Measurements from ENCODE around the gene MAP2K7.
"Not testable (repeated sequence)": the region's sequence is repeated elsewhere in the genome, so short reads cannot be mapped to it uniquely, and the experiment has no call there.

Gene MAP2K7

GRCh38 chr19:7908078-7908699, 4.5 kb downstream of the MAP2K7 start:
- DNase-seq (ENCODE audit: low read depth), result no peak

GRCh38 chr19:7908742-7909461, 5.2 kb downstream of the MAP2K7 start:
- DNase-seq (ENCODE audit: low read depth), result no peak

- no peak for DNase-seq (ENCODE audit: low read depth)
Observed at GRCh38 chr19:7909471-7910067, 5.9 kb downstream of the MAP2K7 start.

DNA sequence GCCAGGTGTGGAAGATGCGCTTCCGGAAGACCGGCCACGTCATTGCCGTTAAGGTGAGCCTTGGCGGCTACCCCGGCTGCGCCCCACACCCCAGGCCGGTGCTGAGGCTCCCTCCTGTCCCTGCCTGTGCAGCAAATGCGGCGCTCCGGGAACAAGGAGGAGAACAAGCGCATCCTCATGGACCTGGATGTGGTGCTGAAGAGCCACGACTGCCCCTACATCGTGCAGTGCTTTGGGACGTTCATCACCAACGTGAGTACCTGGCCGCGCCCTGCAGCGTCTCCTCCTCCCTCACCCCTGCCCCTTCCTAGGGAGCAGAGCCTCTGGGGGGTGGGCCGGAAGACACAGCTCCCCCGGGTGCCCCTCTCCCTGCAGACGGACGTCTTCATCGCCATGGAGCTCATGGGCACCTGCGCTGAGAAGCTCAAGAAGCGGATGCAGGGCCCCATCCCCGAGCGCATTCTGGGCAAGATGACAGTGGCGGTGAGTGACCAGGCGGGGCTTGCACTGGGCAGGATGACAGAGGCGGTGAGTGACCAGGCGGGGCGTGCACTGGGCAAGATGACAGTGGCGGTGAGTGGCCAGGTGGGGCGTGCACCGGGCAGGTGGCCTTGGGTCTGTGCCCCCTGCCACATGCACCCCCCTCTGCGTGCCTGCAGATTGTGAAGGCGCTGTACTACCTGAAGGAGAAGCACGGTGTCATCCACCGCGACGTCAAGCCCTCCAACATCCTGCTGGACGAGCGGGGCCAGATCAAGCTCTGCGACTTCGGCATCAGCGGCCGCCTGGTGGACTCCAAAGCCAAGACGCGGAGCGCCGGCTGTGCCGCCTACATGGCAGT, 6.9 kb downstream of the MAP2K7 start:
- no peak for DNase-seq (ENCODE audit: low read depth)

DNA sequence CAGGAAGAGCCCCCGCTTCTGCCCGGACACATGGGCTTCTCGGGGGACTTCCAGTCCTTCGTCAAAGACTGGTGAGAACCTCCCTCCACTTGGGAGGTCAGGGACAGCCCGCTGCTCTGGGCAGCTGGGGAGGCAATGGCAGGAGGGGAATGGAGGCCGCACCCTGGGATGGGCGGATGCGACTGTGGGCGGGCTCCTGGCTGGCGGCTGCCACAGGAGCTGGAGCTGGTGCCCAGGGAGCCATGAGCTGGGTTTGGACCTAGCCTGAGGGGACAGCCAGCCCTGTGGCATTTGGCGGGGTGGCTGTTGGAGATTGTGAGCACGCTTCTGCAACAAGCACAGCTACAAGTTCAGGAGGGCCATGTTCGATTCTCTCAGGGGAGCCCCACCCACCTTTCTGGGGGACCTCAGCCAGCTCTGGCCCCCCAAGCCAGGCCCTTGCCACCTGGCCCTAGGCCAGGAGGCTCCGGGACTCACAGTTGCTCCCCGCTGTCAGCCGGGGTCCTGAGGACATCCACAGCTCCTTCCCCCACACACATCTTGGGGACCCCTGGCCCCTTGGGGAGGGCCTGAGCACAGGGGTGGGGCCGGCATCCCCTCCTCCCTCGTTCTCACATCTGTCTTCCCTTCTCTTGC, 7.9 kb downstream of the MAP2K7 start:
- no peak for DNase-seq (ENCODE audit: low read depth)

DNA sequence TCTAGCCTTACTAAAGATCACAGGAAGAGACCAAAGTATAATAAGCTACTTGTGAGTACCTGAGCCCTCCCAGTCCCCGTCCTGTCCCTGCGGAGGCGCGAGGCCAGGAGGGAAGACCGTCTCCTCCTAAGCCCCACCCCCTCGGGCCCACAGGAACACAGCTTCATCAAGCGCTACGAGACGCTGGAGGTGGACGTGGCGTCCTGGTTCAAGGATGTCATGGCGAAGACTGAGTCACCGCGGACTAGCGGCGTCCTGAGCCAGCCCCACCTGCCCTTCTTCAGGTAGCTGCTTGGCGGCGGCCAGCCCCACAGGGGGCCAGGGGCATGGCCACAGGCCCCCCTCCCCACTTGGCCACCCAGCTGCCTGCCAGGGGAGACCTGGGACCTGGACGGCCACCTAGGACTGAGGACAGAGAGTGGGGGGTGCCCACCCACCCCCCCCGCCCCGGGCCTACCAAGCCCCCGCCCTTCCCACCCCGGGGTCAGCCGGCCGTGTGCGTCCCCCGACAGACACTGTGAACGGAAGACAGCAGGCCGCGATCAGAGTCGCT, 8.5 kb downstream of the MAP2K7 start:
- DNase-seq (ENCODE audit: low read depth), result no peak

GRCh38 chr19:7912697-7913564, 9.3 kb downstream of the MAP2K7 start:
- no peak for DNase-seq (ENCODE audit: low read depth)

DNA sequence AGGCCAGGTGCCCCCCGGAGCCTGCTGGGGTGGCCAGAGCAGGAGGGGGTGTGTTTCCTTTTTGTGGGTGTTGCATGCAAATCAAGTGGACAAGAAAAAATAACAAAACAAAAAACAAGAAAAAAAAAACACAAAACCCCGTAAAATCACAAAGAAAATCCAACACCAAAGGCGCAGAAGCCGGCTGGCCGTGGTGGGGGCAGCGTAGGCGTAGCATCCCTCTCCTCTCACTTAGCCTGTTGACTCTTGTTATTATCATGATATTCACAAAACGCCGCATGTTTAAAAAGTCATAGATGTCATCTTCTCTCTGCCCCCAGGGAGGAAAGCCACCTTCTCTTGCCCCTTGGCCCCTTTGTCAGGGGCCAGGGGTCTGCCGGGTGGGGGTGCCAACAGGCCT, 10.0 kb downstream of the MAP2K7 start:
- no peak for DNase-seq (ENCODE audit: low read depth)

GRCh38 chr19:7914099-7914498, 10.4 kb downstream of the MAP2K7 start:
- no peak for DNase-seq (ENCODE audit: low read depth)

DNA sequence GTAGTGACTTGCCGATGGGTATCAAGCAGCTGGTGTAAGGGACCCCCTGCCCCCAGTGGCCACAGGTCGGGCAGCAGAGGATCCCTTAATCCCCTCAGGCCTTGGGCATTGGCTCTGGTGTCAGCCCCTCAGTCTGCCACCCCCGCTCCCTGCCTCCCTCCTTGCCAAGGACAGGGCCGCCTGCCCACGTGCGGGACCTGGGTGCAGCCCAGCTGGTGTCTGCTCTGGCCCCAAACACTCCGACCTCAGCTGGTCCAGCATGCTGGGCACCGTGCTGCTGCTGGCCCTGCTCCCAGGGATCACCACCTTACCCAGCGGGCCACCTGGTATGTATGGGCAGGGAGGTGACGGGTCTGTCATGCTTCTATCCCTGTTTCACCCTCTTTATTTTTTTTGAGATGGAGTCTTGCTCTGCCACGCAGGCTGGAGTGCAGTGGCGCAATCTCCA, 10.9 kb downstream of the MAP2K7 start, which contains the start of gene TGFBR3L:
Gene TGFBR3L (plus strand): TSS at position 233 of the 448 bp plus-strand sequence.
- no peak for DNase-seq (ENCODE audit: low read depth)

- DNase-seq (ENCODE audit: low read depth), result no peak
Observed at GRCh38 chr19:7915250-7916102, 11.8 kb downstream of the MAP2K7 start.

DNA sequence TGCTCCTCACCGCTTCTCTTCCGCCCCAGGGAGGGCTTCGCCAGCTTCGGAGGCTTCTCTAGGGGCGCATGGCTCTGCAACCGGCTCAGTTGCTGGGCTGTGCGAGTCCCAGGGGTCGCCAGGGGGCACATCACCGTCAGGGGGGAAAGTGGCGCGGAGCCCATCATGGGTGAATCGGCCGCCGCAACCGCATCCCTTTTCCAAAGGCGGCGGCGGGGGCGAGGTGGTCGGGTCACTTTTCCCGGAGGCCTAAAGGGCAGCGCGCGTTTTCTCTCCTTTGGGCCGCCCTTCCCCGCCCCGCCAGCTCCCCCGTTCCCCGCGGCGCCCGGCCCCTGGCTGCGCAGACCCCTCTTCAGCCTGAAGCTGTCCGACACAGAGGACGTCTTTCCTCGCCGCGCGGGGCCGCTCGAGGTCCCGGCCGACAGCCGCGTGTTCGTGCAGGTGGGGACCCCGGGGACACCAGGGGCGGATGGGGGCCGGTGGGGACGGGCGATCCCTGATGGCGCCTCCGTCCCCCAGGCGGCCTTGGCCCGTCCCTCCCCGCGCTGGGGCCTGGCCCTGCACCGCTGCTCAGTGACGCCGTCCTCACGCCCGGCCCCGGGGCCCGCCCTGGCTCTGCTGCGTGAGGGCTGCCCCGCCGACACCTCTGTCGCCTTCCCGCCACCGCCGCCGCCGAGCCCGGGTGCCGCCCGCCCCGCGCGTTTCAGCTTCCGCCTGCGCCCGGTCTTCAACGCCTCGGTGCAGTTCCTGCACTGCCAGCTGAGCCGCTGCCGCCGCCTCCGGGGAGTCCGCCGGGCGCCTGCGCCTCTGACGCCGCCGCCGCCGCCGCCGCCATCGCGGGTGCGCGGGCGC, 12.7 kb downstream of the MAP2K7 start:
- no peak for DNase-seq (ENCODE audit: low read depth)

- no peak for DNase-seq (ENCODE audit: low read depth)
Observed at GRCh38 chr19:7916955-7917266, 13.2 kb downstream of the MAP2K7 start.

- peak; percentile 63 for DNase-seq (ENCODE audit: low read depth)
Observed at GRCh38 chr19:7917267-7918061, 13.8 kb downstream of the MAP2K7 start.

GRCh38 chr19:7918062-7918614, 14.5 kb downstream of the MAP2K7 start:
- DNase-seq (ENCODE audit: low read depth), result not testable (repeated sequence)

- no peak for DNase-seq (ENCODE audit: low read depth)
Observed at GRCh38 chr19:7918615-7919421, 15.1 kb downstream of the MAP2K7 start.

All from fibroblast of gingiva (primary cell).